ENCODE results near the gene MYO18B.

MYO18B gene

DNA sequence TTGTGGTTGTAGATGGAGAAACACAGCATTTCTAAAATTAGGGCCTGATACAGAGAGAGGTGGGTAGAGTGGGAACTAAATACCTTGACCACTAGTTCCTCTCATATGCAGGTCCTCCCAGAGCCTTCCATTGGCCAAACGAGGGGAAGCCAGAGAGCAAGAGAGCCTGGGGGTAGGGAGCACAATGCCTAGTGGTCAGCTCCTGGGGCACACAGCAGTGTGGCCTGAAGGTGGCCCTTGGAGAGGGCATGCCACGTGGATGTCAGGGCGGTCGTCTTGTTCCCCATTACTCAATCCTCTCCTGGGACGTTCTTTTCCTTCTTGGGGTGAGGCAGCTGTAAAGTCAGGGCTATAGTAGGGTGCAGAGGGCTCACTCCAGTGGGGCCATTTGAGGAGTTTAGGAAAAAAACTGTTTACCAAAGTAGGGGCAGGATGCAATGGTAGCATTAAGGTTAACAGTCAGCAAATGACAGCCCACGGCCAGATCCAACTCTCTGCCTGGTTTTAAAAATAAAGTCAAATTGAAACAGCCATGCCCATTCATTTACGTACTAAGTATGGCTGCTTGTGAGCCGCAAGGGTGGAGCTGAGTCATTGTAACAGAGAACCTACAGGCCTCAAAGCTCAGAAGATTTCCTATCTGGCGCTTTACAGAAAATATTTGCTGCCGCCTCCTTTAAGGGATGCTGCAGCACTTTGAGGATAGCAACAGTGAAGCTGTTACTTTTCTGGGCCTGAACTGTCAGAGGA lies 7.6 kb downstream of the MYO18B start:
- DNase-seq (ENCODE audit: low read depth): peak; percentile 55

DNA sequence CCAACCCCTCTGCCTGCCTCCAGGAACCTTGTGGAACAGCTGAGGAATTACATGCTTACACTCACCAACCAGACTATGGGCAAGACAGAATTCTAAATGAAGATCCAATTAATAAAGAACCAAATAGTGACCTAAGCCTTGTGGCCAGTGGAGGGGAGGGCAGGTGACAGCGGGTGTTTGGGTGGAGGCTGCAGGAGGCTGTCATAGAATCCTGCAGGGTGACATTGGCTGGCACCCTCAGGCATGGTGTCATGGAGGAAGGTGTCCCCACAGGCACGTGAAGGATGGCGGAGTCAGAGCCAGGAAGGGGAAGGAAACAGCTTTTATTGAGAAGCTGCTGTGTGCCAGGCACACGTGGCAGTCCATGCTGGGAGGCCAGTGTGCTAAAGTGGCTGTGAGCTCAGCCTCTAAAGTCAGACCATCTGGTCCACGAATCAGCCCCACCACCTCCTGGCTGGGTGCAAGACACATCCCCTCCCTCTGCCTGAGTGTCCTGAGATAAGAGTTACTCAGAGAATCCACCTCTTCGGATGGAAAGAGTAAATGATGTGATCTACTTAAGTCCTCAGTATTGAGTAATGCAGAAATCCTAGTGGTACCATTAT lies 8.7 kb downstream of the MYO18B start:
- peak; percentile 43 for DNase-seq (ENCODE audit: low read depth)

DNA sequence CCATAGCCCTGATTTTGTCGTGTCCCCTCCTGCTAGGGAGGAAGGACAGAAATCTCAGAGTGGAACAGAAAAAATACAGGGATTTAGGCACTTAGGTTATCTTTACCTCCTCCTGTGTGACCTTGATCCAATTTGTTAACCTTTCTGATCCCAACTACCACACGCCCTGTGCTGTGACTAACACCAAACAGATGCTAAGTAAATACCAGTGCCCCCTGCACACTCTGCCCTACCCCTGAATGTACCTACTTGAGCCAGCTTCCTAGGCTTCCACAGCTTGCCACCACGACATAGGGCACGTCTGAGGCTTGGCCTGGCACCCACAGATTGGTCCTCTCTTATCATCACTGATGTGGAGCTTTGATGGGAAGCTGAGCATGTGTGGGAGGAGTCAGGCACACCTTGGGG lies 9.2 kb downstream of the MYO18B start:
- DNase-seq (ENCODE audit: low read depth): no peak

DNA sequence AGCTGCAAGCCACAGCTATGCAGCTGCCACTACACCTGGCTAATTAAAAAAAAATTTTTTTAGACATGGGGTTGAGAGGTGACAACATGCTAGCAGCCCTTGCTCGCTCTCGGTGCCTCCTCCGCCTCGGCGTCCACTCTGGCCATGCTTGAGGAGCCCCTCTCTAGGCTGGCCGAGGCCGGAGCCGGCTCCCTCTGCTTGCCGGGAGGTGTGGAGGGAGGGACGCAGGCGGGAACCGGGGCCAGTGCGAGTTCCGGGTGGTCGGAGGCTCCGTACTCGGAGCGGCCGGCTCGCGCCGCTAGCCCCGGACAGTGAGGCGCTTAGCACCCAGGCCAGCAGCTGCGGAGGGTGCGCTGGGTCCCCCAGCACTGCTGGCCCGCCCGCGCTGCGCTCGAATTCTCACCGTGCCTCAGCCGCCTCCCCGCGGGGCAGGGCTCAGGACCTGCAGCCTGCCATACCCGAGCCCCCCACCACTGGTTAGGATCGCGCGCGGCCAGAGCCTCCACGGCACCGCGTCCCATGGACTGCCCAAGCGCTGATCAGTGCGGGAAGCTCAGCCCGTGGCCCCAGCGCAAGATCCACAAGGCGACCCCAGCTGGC lies 10.7 kb downstream of the MYO18B start:
- no peak for DNase-seq (ENCODE audit: low read depth)

DNA sequence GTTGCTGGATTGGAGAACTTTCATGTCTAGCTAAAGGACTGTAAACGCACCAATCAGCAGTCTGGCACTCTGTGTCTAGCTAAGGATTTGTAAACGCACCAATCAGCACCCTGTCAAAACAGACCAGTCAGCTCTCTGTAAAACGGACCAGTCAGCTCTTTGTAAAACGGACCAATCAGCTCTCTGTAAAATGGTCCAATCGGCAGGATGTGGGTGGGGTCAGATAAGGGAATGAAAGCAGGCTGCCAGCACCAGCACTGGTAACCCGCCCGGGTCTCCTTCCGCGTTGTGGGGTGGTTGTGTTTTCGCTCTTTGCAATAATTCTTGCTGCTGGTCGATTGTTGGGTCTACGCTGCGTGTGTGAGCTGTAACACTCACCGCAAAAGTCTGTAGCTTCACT lies 11.3 kb downstream of the MYO18B start:
- DNase-seq (ENCODE audit: low read depth): no peak

DNA sequence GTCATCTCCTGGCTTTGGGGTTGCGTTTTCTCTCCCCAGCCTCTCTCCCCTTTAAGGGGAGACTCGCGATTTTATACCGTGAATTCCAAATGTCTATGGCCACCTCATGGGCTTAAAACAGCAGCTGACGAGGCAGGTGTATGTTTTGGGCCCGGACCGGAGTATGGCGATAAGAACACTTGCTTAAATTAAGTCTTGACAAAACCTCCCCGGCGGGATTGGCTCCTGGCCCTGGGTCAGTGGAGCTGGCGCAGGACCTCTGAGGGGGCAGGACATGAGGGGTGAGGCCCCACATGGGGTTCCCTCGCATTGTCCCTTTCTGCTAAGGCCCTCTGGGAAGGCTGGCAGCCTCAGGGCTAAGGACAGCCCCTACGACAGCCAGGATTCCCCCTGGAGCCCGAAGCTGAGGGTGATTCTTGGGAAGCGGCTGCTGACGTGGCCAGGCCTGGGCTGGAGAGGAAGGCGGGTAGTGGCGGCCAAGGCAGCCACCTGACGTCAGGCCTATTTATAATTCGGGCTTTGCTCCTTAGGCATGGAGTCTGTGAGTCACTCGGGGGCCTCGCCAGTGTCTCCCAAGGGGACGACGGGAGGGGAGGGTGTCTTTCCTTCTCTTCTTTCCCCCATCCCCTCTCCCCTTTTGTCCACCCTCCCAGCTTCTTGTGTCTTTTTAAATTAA lies 12.7 kb downstream of the MYO18B start:
- DNase-seq (ENCODE audit: low read depth): peak; percentile 90

DNA sequence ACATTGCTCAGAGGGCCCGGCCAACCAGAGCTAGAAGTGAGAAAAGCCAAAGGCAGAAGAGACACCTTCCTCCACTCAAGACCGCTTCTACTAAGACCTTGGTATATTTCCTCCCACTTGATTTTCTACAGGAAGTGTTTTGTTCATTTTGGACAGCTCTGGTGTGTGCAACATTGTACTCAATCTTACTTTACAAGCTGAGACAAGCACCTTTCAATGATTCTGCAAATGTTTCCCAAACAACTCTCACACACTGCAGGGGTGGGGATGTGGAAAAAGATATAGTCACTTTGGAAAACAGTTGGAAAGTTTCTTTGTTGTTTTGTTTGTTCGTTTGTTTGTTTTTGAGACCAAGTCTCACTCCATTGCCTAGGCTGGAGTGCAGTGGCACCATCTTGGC lies 15.7 kb downstream of the MYO18B start:
- no peak for DNase-seq (ENCODE audit: low read depth)

DNA sequence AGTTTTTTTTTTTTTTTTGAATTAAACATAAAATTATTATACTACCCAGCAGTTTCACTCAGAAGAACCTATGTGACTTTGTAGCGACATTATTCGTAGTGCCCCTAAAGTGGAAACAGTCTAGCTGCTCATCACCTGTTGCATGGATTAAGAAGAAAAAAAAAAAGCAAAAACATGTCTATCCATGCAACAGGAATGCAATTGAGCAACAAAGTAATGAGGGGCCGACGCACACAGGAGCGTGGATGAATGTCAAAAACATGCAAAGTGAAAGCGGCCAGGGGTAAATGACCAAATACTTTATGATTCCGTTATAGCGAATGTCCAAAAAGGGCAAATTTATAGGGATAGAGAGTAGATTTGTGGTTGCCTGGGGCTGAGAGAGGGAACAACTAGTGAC lies 16.3 kb downstream of the MYO18B start:
- no peak for DNase-seq (ENCODE audit: low read depth)

DNA sequence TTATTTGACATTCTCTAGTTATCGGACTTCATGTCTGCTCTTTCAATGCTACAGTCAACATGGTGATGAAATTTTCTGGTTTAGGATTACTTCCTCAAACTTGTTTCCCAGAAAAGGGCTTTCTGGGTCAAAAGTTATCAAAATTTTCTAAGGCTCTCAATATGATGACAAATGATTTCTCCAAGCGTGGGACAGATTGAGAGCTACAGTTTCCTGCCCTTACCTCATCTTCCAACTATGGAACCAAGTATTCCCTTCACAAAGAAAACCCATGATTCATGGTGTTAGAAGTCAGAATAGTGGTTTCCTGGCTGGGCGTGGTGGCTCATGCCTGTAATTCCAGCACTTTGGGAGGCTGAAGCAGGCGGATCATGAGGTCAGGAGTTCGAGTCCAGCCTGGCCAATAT lies 17.8 kb downstream of the MYO18B start:
- DNase-seq (ENCODE audit: low read depth): peak; percentile 99

DNA sequence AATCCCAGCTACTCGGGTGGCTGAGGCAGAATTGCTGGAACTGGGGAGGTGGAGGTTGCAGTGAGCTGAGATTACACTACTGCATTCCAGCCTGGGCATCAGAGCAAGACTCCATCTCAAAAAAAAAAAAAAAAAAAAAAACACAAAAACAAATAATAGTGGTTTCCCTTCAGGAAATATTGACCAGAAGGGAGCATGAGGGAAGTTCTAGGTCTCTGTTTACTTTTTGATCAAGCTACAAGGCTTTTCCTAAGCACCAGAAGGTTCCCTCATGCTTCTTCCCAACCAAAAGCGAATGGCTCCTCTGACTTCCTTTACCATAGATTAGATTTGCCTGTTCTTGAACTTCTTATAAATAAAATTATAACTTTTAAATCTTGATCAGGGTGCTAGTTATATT lies 18.3 kb downstream of the MYO18B start:
- no peak for DNase-seq (ENCODE audit: low read depth)

DNA sequence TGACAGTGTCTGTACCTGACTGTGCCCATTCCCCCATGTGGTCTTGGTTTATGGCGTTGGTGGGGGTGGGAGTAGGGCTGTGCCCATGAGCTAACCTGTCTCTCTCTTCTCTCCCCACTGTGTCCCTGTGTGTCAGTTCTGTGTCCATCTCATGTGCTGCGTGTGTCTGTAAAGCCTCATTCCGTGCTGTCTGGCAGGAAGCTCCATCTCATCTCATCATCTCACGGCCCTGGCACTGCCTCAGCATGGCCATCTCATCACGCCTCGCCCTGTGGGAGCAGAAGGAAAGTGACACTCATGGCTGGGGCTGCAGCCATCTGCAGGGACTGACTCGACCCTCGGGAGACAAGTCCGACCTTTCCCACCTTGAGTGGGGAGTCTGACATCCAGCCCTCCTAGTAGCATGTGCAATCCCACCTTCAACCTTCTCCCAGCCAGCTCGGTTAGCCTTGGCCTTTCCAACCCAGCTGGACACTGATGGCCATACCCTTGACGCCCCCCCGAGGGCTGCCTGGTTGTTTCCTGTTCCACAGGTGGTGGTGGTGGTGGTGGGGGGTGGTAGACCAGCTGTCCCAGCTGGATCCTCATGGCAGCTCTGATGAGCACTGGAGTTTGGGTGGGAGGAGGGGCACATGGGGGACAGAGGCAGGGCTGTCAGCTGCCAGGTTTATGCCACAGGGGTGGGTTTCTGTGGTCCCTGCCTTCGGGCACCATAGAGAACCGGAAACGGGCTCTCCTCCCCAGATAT lies 19.0 kb downstream of the MYO18B start:
- DNase-seq (ENCODE audit: low read depth): no peak

DNA sequence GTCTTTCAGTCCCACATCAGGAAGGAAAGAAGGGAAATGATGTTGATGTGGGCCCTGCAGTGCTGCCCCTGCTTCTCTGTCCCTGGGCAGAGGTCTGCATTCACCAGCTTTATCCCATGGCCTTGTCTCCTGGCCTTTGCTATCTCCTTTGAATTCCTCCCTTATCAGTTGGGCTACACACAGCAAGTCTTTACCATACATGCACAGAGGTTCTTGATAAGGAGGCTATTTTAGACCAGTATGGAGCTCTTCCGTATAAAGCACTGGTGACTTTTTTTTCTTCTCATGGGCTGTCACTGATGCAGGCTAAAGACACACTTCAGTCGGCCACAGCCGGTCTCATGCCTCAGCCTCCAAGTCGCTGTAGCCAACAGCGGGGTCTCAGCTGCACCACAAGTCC lies 20.2 kb downstream of the MYO18B start:
- peak; percentile 70 for DNase-seq (ENCODE audit: low read depth)

DNA sequence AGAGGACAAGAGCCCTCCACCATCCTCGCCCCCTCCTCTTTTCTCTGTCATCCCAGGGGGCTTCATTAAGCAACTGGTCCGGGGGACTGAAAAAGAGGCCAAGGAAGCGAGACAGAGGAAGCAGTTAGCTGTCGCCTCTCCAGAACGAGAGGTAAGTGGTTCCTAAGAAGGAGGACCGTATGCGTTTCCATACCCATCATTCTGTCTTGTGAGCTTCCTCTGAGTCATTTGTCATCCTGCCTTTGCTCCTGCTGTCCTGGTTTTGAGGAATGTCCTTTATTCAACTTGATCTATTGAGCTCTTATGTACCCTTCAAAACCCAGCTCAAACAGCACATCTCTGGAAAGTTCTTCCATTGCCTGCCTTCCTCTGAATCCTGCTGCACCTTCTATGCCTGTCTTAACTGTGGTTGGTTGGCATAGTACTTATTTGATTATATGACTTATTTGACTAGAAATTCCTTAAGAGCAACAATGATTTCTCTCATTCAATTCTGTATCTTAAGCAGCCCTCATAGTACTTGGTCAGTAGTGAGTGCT lies 21.3 kb downstream of the MYO18B start:
- DNase-seq (ENCODE audit: low read depth): no peak

DNA sequence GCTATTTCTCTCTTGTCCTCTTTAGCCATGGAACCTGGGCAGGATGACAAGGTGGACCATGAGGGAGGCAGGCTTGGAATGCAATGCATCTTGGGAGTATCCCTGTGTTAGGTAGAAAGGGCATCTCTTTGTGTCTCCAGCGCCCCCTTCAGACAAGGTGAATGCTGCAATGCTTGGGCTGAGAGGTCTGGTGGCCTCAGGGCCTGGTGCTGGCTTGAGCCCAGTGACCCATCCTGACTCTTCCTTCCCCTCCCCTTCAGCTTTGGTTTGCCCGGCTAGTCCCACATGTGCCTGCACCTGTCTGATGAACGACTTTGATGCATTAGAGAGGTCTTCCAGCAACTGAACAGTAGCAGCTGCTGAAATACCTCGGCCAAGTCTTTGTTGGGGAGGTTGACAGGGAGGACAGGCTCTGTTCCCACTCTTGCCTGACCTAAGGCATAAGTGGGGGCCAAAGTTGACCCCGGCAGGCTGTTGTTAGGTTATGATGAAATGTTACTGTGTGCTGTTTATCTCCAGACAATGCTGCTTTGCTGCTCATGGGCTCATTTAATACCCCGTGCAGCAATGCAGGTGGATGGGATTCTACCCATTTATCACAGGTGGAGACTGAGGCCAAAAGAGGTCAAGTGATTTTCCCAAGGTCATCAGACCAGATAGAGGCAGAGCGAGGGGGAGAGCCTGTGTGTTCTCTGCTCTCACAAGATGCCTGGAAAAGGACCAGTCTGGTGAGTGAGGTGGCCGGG lies 22.5 kb downstream of the MYO18B start:
- DNase-seq (ENCODE audit: low read depth): no peak

DNA sequence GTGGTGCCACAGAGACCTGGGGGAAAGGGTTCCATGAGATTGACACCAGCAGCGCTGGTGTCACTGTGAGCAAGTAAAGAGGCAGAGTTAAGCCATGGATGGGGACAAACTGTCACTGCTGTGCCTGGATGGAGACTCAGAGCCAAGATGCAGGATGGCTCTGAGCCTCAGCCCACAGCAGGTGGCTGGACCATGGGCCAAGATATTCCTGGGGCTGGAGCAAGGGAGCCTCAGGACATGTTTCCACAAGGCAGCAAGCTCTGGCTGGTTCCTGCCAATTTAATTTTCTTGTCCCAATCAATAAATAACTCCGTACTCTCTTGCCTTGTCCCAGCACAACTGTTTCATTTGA lies 23.0 kb downstream of the MYO18B start:
- no peak for DNase-seq (ENCODE audit: low read depth)

DNA sequence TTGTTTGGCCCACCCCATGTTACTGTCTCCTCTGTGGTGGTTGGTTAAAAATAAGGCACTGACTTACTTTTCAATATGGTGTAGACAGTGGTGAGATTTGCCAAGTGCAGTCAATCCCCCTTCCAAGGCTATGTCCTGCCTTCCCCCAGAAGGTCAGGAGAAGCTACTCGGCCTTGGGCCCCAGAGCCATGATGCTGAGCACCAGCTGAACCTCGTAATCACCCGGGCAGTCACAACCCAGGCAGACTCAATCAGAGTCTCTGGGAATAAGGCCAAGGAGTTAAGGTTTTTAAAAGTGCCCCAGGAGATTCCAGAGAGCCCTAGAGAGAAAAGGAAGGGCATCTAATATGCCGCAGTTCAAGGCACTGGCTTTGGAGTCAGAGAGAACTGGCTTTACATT lies 23.8 kb downstream of the MYO18B start:
- DNase-seq (ENCODE audit: low read depth): no peak

DNA sequence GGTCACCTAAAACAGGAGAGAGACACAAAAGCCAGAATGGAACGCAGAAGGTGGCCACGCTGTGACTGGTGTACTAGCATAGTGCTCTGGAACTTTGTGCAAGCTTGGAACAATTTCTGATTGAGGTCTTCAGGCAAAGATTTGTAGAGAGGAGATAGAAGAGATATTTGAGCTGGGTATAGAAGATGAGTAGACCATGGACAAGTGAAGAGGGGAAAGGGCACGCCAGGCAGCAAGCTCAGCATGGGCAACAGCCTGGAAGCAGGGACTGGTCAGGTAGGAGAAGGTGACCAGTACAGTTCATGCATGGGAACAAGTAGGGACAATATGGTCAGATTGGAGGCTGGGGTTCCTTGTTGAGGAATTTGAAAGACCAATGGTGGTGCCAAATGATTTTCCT lies 24.4 kb downstream of the MYO18B start:
- DNase-seq (ENCODE audit: low read depth): no peak

DNA sequence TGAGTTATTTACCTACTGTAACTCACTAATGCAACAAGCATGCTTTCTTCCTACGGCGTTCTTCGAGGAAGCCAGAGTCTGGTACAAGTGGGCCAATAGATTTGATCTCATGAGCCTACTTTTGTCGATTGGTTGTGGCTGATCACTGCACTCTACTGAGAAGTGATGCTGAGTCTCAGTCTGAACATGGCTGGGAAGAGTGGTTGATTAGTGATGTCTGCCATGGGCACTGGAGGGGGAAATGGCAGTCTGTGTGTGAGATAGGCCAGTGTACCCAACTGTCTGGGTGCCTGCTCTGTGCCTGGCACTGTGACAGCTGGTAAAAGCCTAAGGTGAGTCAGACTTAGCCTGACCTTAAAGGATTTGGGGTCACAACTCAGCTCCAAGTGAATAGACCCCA lies 28.3 kb downstream of the MYO18B start:
- no peak for DNase-seq (ENCODE audit: low read depth)

DNA sequence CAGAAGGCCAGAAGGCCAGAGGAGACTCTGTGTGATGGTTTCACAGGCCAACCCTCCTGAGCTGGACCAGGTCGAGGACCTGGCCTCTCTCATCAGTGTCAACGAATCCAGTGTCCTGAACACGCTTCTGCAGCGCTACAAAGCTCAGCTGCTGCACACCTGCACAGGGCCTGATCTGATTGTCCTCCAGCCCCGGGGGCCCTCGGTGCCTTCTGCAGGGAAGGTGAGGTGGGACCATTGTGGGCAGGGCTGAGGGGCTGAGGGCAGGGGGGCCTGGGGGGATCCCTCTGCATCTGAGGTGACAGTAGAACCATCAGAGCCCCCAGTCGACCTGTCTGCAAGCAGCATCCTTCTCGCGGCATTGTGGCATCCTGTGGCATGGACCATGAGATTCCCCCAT lies 30.3 kb downstream of the MYO18B start:
- DNase-seq (ENCODE audit: low read depth): no peak

DNA sequence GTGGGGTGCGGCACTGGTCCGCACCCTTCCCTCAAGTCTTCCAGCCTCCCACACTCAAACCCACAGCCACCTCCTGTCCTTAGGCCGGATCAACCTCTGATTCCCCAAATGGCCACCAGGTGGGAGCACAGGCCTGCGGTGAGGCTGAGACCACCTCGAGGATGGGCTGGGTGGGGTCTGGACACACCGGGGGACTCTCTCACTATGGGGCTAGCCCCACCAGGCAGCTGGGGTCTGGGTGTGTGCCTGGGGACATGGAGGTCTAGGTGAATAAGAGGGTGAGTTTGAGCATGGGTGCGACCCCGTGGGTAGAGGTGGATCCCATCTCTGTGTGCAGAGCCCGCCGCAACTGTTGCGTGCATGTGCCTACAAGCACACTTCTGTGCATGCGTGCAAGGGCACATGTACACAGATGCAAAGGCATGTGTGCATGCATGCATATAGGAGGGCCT lies 32.6 kb downstream of the MYO18B start:
- no peak for DNase-seq (ENCODE audit: low read depth)

DNA sequence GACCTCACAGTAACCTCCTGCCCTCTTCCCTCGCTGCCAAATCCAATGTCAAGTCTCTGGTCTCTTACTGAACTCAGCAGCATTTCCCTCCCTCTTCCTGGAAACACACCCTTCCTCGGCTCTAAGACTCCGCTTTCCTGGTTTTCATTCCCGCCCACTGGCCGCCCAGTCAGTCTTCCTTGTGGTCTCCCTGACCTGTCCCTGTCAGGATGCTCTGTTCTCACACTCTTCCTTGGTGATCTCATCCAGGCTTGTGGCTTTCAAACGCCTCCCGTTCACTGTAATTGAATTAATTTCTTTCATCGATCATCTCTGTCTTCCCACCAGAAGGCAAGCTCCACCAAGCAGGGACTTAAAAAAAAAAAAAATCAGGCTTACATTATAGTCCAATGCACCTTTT lies 33.5 kb downstream of the MYO18B start:
- DNase-seq (ENCODE audit: low read depth): peak; percentile 58

Data from amniotic epithelial cell (primary cell).